ENCODE data around the gene RDH14.

DNA sequence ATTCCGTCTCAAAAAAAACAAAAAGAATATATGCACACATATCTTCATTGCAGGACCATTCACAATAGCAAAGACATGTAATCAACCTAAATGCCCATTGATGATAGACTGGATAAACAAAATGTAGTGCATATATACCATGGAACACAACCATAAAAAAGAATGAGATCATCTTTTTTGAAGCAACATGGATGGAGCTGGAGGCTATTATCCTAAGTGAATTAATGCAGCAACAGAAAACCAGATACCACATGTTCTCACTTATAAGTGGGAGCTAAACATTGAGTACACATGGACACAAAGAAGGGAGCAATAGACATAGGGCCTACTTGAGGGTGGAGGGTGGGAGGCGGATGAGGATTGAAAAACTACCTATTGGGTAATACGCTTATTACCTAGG, 20.2 kb upstream of the RDH14 start:
- TF ChIP-seq POLR2A (IDR thresholded peaks at IDR 0.05) (no peak), CTCF (IDR thresholded peaks at IDR 0.05) (no peak)
